Right ventricle myocardium inferior (tissue), 1 donor: ENCODE measurements around the gene C14orf93. TPM values are rescaled to one million over a fixed set of nuclear protein-coding genes. Genes with fewer than 3 reads are reported as not detected.
"Not testable (repeated sequence)": the region's sequence is repeated elsewhere in the genome, so short reads cannot be mapped to it uniquely, and the experiment has no call there.

Experiments used
- ATAC-seq: fragments of 200-7000 bp; cut with Tn5 transposase; one replicate; pipeline ENCODE4 v1.9.1; 2020; ENCODE audit warnings: mild to moderate bottlenecking, moderate library complexity
- DNase-seq: peaks from one replicate; pipeline ENCODE4 v3.0.0; 2021; ENCODE audit errors: missing footprints
- intact Hi-C: fragments of 100-400 bp; cut with DNase I; formaldehyde crosslinking; loops from one replicate; pipeline ENCODE4 v1.11.0; 2022
- total RNA-seq: library from RNA; stranded (reverse); fragmentation: NEBNext Ultra II Directional; extraction: Animal tissue kit (Norgen Biotek cat#: 25700); gene quantifications from one replicate; pipeline ENCODE4 v1.2.1, GENCODE V29; 2021
- donor health status: DM: no; HTN: yes; CAD: no; lungs with severe emphysema.

The C14orf93 gene
- total RNA-seq, 1 donor from 2014 or later, result 5.6 TPM

- intact Hi-C loops, result no loop called here
Measured at GRCh38 chr14:22955702-22956569, 54.0 kb downstream of the C14orf93 start.

GRCh38 chr14:22952418-22952817, 57.5 kb downstream of the C14orf93 start:
- DNase-seq (no peak), ATAC-seq (no peak)
- intact Hi-C loops, result no loop called here

More at GRCh38 chr14:22955702-22956569, 54.0 kb downstream of the C14orf93 start:
- DNase-seq, result no peak
- ATAC-seq, result no peak

GRCh38 chr14:22951795-22952194, 58.1 kb downstream of the C14orf93 start:
- ATAC-seq, DNase-seq, intact Hi-C loops: not testable (repeated sequence)

GRCh38 chr14:22945642-22946041, 64.3 kb downstream of the C14orf93 start:
- no peak for ATAC-seq
- no peak for DNase-seq
- intact Hi-C loops, result no loop called here

GRCh38 chr14:22939684-22940083, 70.3 kb downstream of the C14orf93 start:
- intact Hi-C loops, result no loop called here
- no peak for DNase-seq
- no peak for ATAC-seq

Other genes starting within 250 kb of the C14orf93 start
- 170 TPM for gene OXA1L, start 243.5 kb downstream of the C14orf93 start, total RNA-seq
- gene SLC7A7, start 194.7 kb downstream of the C14orf93 start, total RNA-seq, result 5.8 TPM
- 110 TPM for gene MRPL52, start 180.3 kb downstream of the C14orf93 start, total RNA-seq
- 26.0 TPM for gene MMP14, start 173.6 kb downstream of the C14orf93 start, total RNA-seq
- gene LRP10, start 138.4 kb downstream of the C14orf93 start, total RNA-seq, result 59.2 TPM
- not detected for gene REM2, start 126.9 kb downstream of the C14orf93 start, total RNA-seq
- 40.3 TPM for gene RBM23, start 91.0 kb downstream of the C14orf93 start, total RNA-seq
- 48.7 TPM for gene PRMT5, start 80.8 kb downstream of the C14orf93 start, total RNA-seq
- 19.5 TPM for gene HAUS4, start 53.1 kb downstream of the C14orf93 start, total RNA-seq
- 13.1 TPM for gene AJUBA, start 27.6 kb downstream of the C14orf93 start, total RNA-seq
- 134 TPM for gene PSMB5, start 24.8 kb upstream of the C14orf93 start, total RNA-seq
- not detected for gene PSMB11, start 32.1 kb upstream of the C14orf93 start, total RNA-seq
- gene CDH24, start 47.4 kb upstream of the C14orf93 start, total RNA-seq, result 2.5 TPM
- 73.9 TPM for gene ACIN1, start 85.0 kb upstream of the C14orf93 start, total RNA-seq
- gene C14orf119, start 85.4 kb upstream of the C14orf93 start, total RNA-seq, result 22.4 TPM
- gene CIROP, start 94.8 kb upstream of the C14orf93 start, total RNA-seq, result not detected
- gene CEBPE, start 109.1 kb upstream of the C14orf93 start, total RNA-seq, result not detected
- gene SLC7A8, start 173.5 kb upstream of the C14orf93 start, total RNA-seq, result 11.5 TPM
- not detected for gene RNF212B, start 227.8 kb upstream of the C14orf93 start, total RNA-seq